B cell (primary cell): ENCODE data around the gene AP5B1.

Experiments
- CTCF ChIP-seq: fragments of 200-600 bp; IDR thresholded peaks from one replicate; pipeline ENCODE4 v1.8.0; 2022; ENCODE audit warnings: antibody characterized with exemption, mild to moderate bottlenecking
- EZH2 ChIP-seq: IDR thresholded peaks from 2 replicates; pipeline ENCODE4 v1.6.1; 2012; ENCODE audit warnings: borderline replicate concordance, low read depth, mild to moderate bottlenecking, moderate library complexity, low read length; ENCODE audit not compliant: insufficient read depth, poor library complexity, severe bottlenecking

GRCh38 chr11:65770951-65771567, 9.7 kb downstream of the AP5B1 start:
- TF ChIP-seq CTCF: no peak
- TF ChIP-seq EZH2: no peak
